ENCODE data around the gene TGFB1. TPM values are rescaled to one million over a fixed set of nuclear protein-coding genes. Genes with fewer than 3 reads are reported as not detected.
"Not testable (repeated sequence)": the region's sequence is repeated elsewhere in the genome, so short reads cannot be mapped to it uniquely, and the experiment has no call there.

The TGFB1 gene
- total RNA-seq, 1 experiment from 2014 or later = 42.6 TPM

DNA sequence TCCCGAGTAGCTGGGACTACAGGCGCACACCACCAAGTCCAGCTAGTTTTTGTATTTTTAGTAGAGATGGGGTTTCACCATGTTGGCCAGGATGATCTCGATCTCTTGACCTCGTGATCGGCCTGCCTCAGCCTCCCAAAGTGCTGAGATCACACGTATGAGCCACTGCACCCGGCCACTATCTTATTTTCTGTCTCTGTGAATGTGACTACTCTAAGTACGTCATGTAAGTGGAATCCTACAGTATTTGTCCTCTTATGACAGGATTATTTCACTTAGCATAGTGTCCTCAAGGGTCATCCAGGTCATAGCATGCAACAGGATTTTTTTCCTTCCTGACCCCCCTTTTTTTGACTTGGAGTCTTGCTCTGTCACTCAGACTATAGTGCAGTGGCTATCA, 17.8 kb upstream of the TGFB1 start:
- Histone ChIP-seq H3K27me3 (ENCODE audit: control insufficient read depth, insufficient read depth, low read length) (no peaks in the 10 kb centered on the region), H3K4me3 (ENCODE audit: low read depth in 2 of 2, low read length in 2 of 2) (no peak overlapping the region), H3K27ac (ENCODE audit: low read length) (no peak overlapping the region), H3K9me3 (ENCODE audit: control insufficient read depth, insufficient read depth, low read depth, low read length) (no peaks in the 10 kb centered on the region), H3K4me1 (ENCODE audit: control insufficient read depth, insufficient read depth, low read length) (peaks cover 4% of the 10 kb centered on the region; the same call in 1 of the 2 replicates), H3K36me3 (ENCODE audit: control insufficient read depth, insufficient read depth, low read length) (no peaks in the 10 kb centered on the region)
- ChIA-PET CTCF (no interaction called here), POLR2A (interaction anchor here (0.7 kb wide), 1 partner anchor 15 kb away, joined by 6 read pairs; no protein-coding TSS in a partner anchor)
- in situ Hi-C loops (cut with HindIII; ENCODE audit: low pct_unique_long_range_greater_than_20kb, low sequenced_read_pairs) = no loop called here
- intact Hi-C loops (cut with micrococcal nuclease; ENCODE audit: unreplicated experiment) = no loop called here
- ATAC-seq = no peak
- TF ChIP-seq TCF7L2 (IDR thresholded peaks at IDR 0.05; ENCODE audit: low read depth, low read length) (no peak), POLR2AphosphoS5 (IDR thresholded peaks at IDR 0.05; ENCODE audit: low read depth, low read length) (no peak), REST (IDR thresholded peaks at IDR 0.05; ENCODE audit: insufficient read depth in 1 of 2, low read depth in 2 of 2, low read length in 1 of 2) (no peak), SIN3A (IDR thresholded peaks at IDR 0.05; ENCODE audit: borderline replicate concordance, insufficient read depth, low read depth, low read length) (no peak), CTCF (IDR thresholded peaks at IDR 0.05) (no peak)
- DNase-seq (ENCODE audit: low read depth, low spot score) = no peak
- BruUV-seq (replicated peaks) = no TSS peak

DNA sequence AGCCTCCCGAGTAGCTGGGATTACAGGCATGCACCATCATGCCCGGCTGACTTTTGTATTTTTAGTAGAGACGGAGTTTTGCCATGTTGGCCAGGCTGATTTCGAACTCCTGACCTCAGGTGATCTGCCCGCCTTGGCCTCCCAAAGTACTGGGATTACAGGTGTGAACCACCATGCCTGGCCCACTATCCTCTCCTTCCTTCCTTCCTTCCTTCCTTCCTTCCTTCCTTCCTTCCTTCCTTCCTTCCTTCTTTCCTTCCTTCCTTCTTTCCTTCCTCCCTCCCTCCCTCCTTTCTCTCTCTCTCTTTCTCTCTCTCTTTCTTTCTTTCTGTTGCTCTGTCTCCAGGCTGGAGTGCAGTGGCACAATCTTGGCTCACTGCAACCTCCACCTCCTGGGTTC, 17.4 kb upstream of the TGFB1 start:
- intact Hi-C loops (cut with micrococcal nuclease; ENCODE audit: unreplicated experiment); ATAC-seq; BruUV-seq (replicated peaks); H3K36me3 ChIP-seq (ENCODE audit: control insufficient read depth, insufficient read depth, low read length); CTCF ChIA-PET; H3K9me3 ChIP-seq (ENCODE audit: control insufficient read depth, insufficient read depth, low read depth, low read length); H3K4me3 ChIP-seq (ENCODE audit: low read depth in 2 of 2, low read length in 2 of 2); H3K27ac ChIP-seq (ENCODE audit: low read length); H3K27me3 ChIP-seq (ENCODE audit: control insufficient read depth, insufficient read depth, low read length); in situ Hi-C loops (cut with HindIII; ENCODE audit: low pct_unique_long_range_greater_than_20kb, low sequenced_read_pairs); H3K4me1 ChIP-seq (ENCODE audit: control insufficient read depth, insufficient read depth, low read length); DNase-seq (ENCODE audit: low read depth, low spot score): not testable (repeated sequence)
- POLR2A ChIA-PET = interaction anchor here (0.7 kb wide), 1 partner anchor 15 kb away, joined by 6 read pairs; no protein-coding TSS in a partner anchor

DNA sequence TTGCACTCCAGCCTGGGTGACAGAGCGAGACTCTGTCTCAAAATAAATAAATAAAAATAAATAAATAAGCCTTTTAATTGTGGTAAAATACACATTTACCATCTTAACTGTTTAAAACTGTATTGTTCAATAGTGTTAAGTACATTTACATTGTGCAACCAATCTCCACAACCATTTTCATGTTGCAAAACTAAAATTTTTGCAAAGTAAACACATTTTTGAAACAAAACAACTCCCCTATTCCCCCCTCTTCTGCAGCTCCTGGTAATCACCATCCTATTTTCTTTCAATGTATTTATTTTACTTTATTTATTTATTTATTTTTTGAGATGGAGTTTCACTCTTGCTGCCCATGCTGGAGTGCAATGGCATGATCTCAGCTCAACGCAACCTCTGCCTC, 16.0 kb upstream of the TGFB1 start:
- no TSS peak for BruUV-seq (replicated peaks)
- ChIA-PET POLR2A (no interaction called here), CTCF (no interaction called here)
- Histone ChIP-seq H3K4me3 (ENCODE audit: low read depth in 2 of 2, low read length in 2 of 2) (no peak overlapping the region), H3K27me3 (ENCODE audit: control insufficient read depth, insufficient read depth, low read length) (no peaks in the 10 kb centered on the region), H3K9me3 (ENCODE audit: control insufficient read depth, insufficient read depth, low read depth, low read length) (no peaks in the 10 kb centered on the region), H3K27ac (ENCODE audit: low read length) (no peak overlapping the region), H3K36me3 (ENCODE audit: control insufficient read depth, insufficient read depth, low read length) (no peaks in the 10 kb centered on the region), H3K4me1 (ENCODE audit: control insufficient read depth, insufficient read depth, low read length) (peaks cover 4% of the 10 kb centered on the region; the same call in 1 of the 2 replicates)
- intact Hi-C loops (cut with micrococcal nuclease; ENCODE audit: unreplicated experiment) = no loop called here
- in situ Hi-C loops (cut with HindIII; ENCODE audit: low pct_unique_long_range_greater_than_20kb, low sequenced_read_pairs) = no loop called here
- no peak for DNase-seq (ENCODE audit: low read depth, low spot score)
- TF ChIP-seq TCF7L2 (IDR thresholded peaks at IDR 0.05; ENCODE audit: low read depth, low read length) = no peak
- no peak for TF ChIP-seq REST (IDR thresholded peaks at IDR 0.05; ENCODE audit: insufficient read depth in 1 of 2, low read depth in 2 of 2, low read length in 1 of 2)
- no peak for TF ChIP-seq CTCF (IDR thresholded peaks at IDR 0.05)
- TF ChIP-seq POLR2AphosphoS5 (IDR thresholded peaks at IDR 0.05; ENCODE audit: low read depth, low read length) = no peak
- no peak for TF ChIP-seq SIN3A (IDR thresholded peaks at IDR 0.05; ENCODE audit: borderline replicate concordance, insufficient read depth, low read depth, low read length)
- no peak for ATAC-seq
